GM21825 (cell line): ENCODE data around the gene PELI2.

ENCODE experiments used
- ATAC-seq: cut with Tn5 transposase; IDR thresholded peaks from one replicate; pipeline ENCODE4 v1.9.1; 2021; ENCODE audit warnings: mild to moderate bottlenecking, moderate library complexity; ENCODE audit not compliant: unreplicated experiment

PELI2 gene

DNA sequence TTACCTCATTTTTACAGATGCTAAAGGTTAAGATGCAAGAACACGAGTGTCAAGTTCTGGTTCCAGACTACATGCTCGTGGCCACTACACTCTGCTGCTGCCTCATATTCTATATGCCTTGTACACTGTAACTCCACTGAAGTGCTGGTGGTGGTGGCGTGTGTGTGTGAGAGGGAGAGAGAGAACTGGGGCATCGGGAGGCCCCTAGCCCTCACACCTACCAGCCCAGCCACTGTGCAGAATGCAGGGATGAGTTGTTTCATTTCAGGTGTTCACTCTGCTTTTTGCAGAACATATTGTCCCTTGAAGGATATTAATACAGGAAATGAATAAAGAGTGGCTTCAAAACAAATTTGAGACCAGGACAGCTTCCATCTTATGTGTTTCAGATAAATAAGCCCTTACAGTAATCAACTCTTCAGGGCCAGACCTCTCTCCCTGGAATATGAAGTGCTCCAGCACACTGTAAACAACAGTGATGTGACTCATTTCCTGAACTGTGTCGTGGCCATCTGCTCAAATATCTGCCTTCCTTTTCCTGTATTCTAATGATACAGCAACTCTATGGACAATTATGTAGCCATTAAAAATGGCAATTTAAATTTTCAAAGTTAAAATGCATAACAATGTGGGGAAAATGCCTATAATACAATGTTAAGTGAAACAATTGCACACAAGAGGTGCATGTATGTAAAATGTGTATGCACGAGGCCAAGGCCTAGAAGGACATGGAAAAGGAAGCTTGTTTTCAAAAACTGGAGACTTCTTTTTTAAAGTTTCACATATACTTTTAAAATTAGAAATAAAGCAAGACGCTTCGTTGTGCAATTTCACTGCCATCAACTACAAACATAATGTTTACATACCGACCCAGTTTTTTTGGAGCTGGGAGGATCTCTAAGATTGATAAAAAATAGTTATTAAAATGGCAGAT, 215.4 kb downstream of the PELI2 start:
- ATAC-seq: no peak

DNA sequence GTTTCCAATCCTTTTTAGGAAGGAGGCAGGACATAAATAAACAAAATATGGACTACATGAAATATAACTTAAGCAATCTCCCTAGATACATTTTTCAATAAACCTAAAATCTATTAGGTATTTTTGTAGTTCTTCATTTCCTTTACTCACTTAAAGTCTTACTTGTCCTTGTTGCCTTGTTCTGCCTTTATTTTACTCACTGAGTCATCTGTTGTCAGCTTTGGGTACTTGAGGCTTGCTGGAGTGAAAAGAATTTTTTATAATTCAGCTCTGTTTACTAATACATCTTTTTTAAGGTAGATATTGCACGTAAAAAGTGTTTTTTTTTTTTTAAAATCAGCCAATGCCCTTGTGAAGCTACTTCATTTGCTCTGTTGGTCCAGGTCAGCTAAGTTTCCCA, 216.2 kb downstream of the PELI2 start:
- ATAC-seq: no peak

DNA sequence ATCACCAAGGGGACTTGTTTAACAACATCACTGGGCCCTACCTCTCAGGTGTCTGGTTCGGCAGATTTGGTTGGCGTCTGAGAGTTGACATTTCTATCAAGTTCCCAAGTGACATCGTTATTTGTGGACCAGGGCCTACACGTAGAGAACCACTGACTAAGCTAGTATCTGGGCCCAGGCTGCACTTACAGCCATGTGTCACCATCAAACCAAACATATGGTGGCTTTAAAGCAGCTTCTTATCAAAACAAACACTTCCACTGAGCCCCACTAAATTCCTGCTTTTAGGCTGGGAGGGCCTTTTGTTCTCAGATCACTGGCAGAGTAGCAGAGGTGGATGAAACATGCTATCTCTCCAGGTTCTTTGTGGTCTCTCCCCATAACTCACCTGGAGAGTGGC, 220.5 kb downstream of the PELI2 start:
- ATAC-seq: no peak

- peak; percentile 72 for ATAC-seq
These were observed 221.9 kb downstream of the PELI2 start for GRCh38 chr14:56339855-56340701.

- ATAC-seq: no peak
These were observed 222.7 kb downstream of the PELI2 start for GRCh38 chr14:56340932-56341331.

DNA sequence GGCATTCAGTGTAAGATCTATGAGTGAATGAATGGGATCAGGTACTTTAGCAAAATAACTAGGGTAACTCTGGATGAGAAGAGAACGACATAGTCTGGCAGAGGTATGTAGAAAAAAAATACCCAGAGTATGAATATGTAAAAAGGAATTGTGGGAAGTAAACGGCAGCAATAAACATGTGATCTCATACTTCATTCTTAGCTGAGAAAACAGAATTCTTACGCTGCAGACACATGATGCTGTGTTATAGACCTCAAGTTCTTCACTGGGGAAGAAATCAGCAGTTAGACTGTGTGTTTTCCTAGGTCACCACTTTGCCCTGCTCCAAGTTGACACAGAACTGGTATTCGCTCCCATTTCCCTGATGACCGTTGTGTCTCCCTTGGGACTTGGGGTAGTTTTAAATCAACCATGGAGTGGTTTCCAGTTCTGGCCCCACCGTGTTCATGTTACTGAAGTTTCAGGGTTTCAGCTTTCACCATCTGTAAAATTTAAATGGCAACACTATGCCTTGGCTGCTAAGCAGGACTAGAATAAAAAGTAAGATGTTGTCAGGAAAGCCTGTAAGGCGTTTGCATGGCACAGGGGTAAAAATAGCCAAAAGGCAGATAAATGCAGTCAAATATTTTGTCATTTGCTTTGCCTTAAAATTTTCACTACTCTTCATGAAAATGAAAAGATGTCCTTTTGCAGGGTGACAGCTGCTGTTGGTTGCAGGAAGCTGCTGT, 223.7 kb downstream of the PELI2 start:
- no peak for ATAC-seq

DNA sequence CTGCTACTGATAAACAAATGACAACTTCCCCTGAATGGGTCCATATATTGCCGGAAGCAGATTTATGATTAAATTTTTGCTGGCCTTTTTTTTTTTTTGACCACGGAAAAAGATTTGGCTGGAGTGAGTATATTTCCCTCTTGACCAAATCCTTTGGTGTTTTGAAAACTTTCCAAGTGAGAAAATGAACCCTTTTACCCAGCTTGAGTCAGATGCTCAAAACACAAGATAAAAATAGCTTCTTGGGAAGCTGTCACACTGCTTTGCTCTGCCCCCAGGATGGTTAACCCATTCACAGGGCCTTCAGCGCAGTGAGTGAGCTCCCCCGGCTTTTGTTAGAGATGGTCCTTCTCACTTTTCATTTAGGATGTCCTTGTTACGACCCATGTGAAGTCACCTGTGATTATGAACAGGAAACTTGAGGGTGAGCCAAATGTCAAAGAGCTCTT, 224.3 kb downstream of the PELI2 start:
- no peak for ATAC-seq

GRCh38 chr14:56349960-56350359, 231.7 kb downstream of the PELI2 start:
- no peak for ATAC-seq
